BLaER1 treated with 17β-estradiol and CSF1 and Interleukin-3, amounts not matched to agents 10 nM and 100 nM (cell line): Measurements from ENCODE around the gene UBTFL1.

Experiments
- H3K27ac ChIP-seq, 11 experiments: shearing (Covaris generic); formaldehyde crosslinking; 2 replicates each; pipeline ENCODE4 v1.8.1; 2022
- H3K27me3 ChIP-seq, 11 experiments: shearing (Covaris generic); formaldehyde crosslinking; 2 replicates each; pipeline ENCODE4 v1.8.1; 2022
- H3K36me3 ChIP-seq, 11 experiments: shearing (Covaris generic); formaldehyde crosslinking; 2 replicates each; pipeline ENCODE4 v1.8.1; 2022
- H3K4me1 ChIP-seq, 10 experiments: shearing (Covaris generic); formaldehyde crosslinking; 2 replicates each; pipeline ENCODE4 v1.8.1; 2022
- H3K4me2 ChIP-seq, 11 experiments: shearing (Covaris generic); formaldehyde crosslinking; 2 replicates each; pipeline ENCODE4 v1.8.1; 2022
- H3K4me3 ChIP-seq, 10 experiments: shearing (Covaris generic); formaldehyde crosslinking; 2 replicates each; pipeline ENCODE4 v1.8.1; 2022
- H3K9ac ChIP-seq, 11 experiments: shearing (Covaris generic); formaldehyde crosslinking; 2 replicates each; pipeline ENCODE4 v1.8.1; 2022
- H3K9me3 ChIP-seq, 11 experiments: shearing (Covaris generic); formaldehyde crosslinking; replicated peaks in 1 of 11; 2 replicates each; pipeline ENCODE4 v1.8.1; 2022
- H4K20me1 ChIP-seq, 11 experiments: shearing (Covaris generic); formaldehyde crosslinking; 2 replicates each; pipeline ENCODE4 v1.8.1; 2022
- Cebpa-rat ChIP-seq, 11 experiments: shearing (Covaris generic); IDR thresholded peaks; 2 replicates each; pipeline ENCODE4 v1.8.1; 2022

The UBTFL1 gene

GRCh38 chr11:90124371-90124770 is 38.6 kb downstream of the UBTFL1 start:
- Histone ChIP-seq H3K9me3 (peaks cover 0 to 7% (median 0%) of the 10 kb centered on the region in 11 experiments; a peak in 3 of 22 replicates), H3K36me3 (no peaks in the 10 kb centered on the region), H3K4me3 (no peak overlapping the region), H3K4me1 (peaks cover 0 to 12% (median 0%) of the 10 kb centered on the region in 10 experiments; a peak in 5 of 20 replicates), H3K4me2 (no peak overlapping the region), H3K27ac (no peak overlapping the region), H3K9ac (no peak overlapping the region), H4K20me1 (no peaks in the 10 kb centered on the region), H3K27me3 (no peaks in the 10 kb centered on the region)
- TF ChIP-seq Cebpa-rat (IDR thresholded peaks at IDR 0.05): no peak

GRCh38 chr11:90124946-90125345 is 39.2 kb downstream of the UBTFL1 start:
- peaks cover 0 to 15% (median 0%) of the 10 kb centered on the region in 10 experiments; a peak in 5 of 20 replicates for H3K4me1 ChIP-seq
- no peaks in the 10 kb centered on the region for H3K27me3 ChIP-seq
- H3K4me3 ChIP-seq: no peak overlapping the region
- no peak overlapping the region for H3K27ac ChIP-seq
- H3K4me2 ChIP-seq: no peak overlapping the region
- H4K20me1 ChIP-seq: no peaks in the 10 kb centered on the region
- no peak for TF ChIP-seq Cebpa-rat (IDR thresholded peaks at IDR 0.05)
- no peaks in the 10 kb centered on the region for H3K36me3 ChIP-seq
- no peak overlapping the region for H3K9ac ChIP-seq
- peaks cover 0 to 7% (median 0%) of the 10 kb centered on the region in 11 experiments; a peak in 3 of 22 replicates for H3K9me3 ChIP-seq

GRCh38 chr11:90133560-90134477 is 48.1 kb downstream of the UBTFL1 start:
- no peak overlapping the region for H3K9ac ChIP-seq
- H3K4me2 ChIP-seq: no peak overlapping the region
- no peaks in the 10 kb centered on the region for H4K20me1 ChIP-seq
- no peaks in the 10 kb centered on the region for H3K27me3 ChIP-seq
- H3K27ac ChIP-seq: no peak overlapping the region
- peaks cover 0 to 8% (median 7%) of the 10 kb centered on the region in 11 experiments; a peak in 13 of 22 replicates for H3K9me3 ChIP-seq
- no peak for TF ChIP-seq Cebpa-rat (IDR thresholded peaks at IDR 0.05)
- peaks cover 0 to 29% (median 0%) of the 10 kb centered on the region in 10 experiments; a peak in 6 of 20 replicates for H3K4me1 ChIP-seq
- no peak overlapping the region for H3K4me3 ChIP-seq
- no peaks in the 10 kb centered on the region for H3K36me3 ChIP-seq

- Histone ChIP-seq H3K4me2 (no peak within 1 kb of the TSS), H3K4me3 (no peak within 1 kb of the TSS), H3K9ac (no peak within 1 kb of the TSS)
Observed at GRCh38 chr11:90134478-90135003, 48.8 kb downstream of the UBTFL1 start, which contains the start of gene NAALAD2. Gene NAALAD2, plus strand, starts transcription at chr11:90134663. Its CDS starts 96 bp downstream, at chr11:90134759.

GRCh38 chr11:90135016-90135415 is 49.3 kb downstream of the UBTFL1 start:
- Histone ChIP-seq H3K4me2 (no peak overlapping the region), H3K9me3 (peaks cover 0 to 8% (median 7%) of the 10 kb centered on the region in 11 experiments; a peak in 13 of 22 replicates), H3K9ac (no peak overlapping the region), H3K27ac (no peak overlapping the region), H4K20me1 (no peaks in the 10 kb centered on the region), H3K36me3 (no peaks in the 10 kb centered on the region), H3K27me3 (no peaks in the 10 kb centered on the region), H3K4me1 (peaks cover 0 to 25% (median 0%) of the 10 kb centered on the region in 10 experiments; a peak in 6 of 20 replicates), H3K4me3 (no peak overlapping the region)
- TF ChIP-seq Cebpa-rat (IDR thresholded peaks at IDR 0.05): no peak

More at GRCh38 chr11:90134478-90135003, 48.8 kb downstream of the UBTFL1 start, which contains the start of gene NAALAD2:
- Histone ChIP-seq H3K9me3 (peaks cover 0 to 8% (median 7%) of the 10 kb centered on the region in 11 experiments; a peak in 13 of 22 replicates), H4K20me1 (no peaks in the 10 kb centered on the region), H3K36me3 (no peaks in the 10 kb centered on the region), H3K27ac (no peak within 1 kb of the TSS), H3K4me1 (peaks cover 0 to 29% (median 0%) of the 10 kb centered on the region in 10 experiments; a peak in 6 of 20 replicates), H3K27me3 (no peaks in the 10 kb centered on the region)
- TF ChIP-seq Cebpa-rat (IDR thresholded peaks at IDR 0.05): no peak
